NCI-H524 (cell line): Measurements from ENCODE around the gene GPSM1.

Experiments used
- DNase-seq, 2 experiments: peaks; one replicate each; lab custom pipeline; 2025; lab: John Stamatoyannopoulos, UW

The GPSM1 gene

DNA sequence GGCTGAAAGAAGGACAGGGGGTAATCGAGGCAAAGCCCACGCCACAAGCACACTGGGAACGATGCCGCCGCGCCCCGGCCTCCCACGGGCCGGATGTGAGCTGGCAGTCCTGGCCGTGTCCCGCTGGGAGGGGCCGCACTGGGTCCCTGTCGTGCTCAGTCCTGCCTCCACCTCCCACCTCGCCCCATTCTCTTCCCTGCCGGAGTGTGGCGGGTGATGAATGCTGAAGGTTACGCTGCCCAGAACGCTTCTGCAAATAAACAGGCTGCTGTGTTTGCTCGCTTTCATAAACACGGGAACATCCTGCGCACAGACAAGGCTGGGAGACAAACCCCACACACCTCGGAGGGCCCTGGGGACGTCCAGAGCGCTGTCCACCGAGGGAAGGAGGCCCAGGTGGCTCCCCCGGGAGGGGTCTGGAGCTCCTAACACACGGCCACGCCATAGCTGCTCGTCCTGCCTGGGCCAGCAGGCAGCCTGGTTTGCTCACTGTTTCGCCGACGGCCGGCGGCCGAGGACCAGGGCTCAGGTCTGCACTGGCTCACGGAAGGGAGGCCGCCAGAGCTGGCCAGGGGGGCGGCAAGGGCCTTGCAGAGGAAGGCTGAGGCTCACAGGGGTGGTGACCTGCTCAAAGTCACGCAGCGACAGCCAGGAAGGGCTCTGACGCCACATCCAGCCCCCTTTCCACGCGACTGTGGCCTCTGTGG, 33.9 kb downstream of the GPSM1 start:
- no peak for DNase-seq

GRCh38 chr9:136361754-136362449, 34.6 kb downstream of the GPSM1 start:
- DNase-seq, result no peak

GRCh38 chr9:136362450-136362784, 35.1 kb downstream of the GPSM1 start:
- no peak for DNase-seq

GRCh38 chr9:136363106-136363948, 36.0 kb downstream of the GPSM1 start, which contains the start of gene DNLZ:
Gene DNLZ (minus strand): TSS chr9:136363744. CDS start chr9:136363714, 30 bp downstream.
- peak; percentile 85 to 91 for DNase-seq

DNA sequence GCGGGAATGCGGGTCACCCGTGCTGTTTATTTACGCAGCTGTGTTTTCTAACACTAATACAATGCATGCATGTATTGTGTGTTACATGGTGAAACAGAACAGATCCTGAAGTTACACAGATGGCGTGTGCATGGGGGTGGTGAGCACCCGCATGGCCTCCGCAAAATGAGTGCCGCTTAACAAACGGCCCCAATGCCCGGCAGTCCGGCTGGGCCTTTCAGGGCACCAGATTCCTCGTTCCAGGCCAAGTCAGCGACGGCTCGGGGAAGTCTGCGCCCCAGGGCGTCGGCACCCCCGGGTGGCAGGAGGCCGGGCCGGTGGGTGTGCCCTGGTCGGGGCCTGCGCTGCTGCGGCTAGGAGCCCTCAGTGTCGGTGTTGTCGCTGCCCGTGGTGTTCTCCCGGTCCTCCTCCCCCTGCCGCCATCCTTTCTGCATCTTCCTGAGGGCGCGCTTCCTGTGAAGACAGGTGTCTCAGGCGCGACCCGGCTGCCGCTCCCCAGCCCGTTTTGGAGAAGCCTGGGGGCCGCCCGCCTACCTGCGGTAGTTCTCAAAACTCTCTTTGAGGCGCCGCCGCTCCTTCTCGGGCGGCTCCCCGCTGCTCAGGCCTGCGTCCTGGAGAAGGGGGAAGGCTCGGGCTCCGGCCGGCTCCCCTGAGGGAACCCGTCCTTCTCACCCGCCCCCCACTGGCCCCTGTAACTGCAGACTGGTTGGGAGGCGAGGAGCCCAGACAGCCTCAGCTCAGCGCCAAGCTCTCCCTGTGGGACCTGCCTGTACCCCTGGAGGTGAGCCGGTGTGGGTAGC, 36.8 kb downstream of the GPSM1 start:
- DNase-seq, result no peak

DNA sequence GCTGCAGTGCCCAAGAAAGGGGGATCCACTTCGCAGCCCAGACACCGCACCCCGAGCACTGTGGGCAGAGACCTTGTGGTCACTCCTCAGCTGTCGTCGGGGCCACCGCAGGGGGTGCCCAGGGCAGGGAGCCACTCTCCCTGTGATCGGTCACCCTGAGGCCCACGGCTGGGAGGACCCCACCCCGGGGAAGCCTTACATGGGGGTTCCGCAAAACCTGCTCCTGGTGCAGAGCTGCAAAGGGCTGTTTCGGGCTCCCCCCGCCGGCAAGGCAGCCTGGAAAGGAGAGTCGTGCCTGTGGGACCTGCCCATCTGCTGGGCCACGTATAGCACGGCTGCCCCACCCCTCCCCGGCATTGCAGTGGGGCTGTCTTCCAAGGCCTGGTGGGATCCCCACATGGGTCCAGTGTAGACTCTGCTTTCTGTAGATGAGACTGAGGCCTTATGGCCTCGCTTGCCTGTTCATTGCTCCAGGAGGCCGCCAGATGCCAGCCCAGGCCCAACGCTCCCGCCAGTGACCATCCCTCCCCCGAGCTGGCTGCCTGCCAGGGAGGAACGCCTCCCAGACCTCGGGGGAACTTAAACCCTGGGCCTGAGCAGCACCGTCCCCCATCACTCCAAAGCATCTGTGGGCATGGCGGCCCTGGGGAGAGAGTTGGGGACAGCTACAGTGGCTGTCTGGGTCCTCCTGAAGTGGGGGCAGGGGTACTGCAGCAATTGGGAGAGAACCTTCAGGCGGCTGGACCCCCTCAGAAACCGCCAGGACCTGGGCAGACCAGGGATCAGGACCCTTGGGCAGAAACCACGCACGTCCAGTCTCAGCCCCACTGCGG, 37.8 kb downstream of the GPSM1 start:
- DNase-seq, result peak; percentile 86 to 88

DNA sequence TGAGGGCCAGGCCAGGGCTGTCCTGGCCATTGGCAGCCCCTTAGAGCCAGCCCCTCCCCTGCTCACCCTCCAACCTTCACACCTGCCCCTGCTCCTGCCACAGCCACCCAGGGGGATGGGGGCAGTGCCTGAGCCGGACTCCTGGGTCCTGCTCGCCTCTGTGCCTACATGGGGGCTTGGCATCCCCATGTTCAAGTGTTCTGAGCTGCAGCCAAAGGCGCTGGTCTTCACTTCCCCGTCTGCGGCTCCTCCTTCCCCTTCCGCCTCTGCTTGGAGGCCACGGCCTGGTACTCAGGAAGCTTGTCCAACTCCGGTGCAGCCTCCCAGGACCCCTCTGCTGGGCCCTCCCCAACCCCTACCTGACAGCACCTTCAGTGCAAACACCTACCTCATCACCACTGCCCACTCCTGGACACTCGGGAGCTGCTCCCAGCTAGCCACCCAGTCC, 38.5 kb downstream of the GPSM1 start:
- no peak for DNase-seq

DNA sequence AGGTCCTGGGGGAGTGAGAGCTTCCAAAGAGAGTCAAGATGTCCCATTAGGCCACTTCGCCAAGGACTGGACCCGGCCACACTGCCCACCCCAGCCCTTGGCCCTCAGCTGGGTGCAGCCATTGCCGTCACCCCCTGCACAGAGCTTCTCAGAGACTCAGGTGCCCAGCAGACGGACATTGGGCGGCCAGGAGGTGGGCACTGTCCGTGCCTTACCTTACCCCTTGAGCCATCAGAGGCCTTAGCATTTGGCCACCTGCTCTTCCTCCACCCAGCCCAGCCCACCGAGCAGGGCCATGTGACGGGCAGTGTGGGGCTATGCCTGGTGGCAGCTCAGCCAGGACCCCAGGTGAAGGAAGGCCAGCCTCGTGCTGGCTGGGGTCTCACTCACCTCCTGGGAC, 39.5 kb downstream of the GPSM1 start:
- DNase-seq, result no peak

- no peak for DNase-seq
These were observed 40.2 kb downstream of the GPSM1 start for GRCh38 chr9:136367296-136368145.

DNA sequence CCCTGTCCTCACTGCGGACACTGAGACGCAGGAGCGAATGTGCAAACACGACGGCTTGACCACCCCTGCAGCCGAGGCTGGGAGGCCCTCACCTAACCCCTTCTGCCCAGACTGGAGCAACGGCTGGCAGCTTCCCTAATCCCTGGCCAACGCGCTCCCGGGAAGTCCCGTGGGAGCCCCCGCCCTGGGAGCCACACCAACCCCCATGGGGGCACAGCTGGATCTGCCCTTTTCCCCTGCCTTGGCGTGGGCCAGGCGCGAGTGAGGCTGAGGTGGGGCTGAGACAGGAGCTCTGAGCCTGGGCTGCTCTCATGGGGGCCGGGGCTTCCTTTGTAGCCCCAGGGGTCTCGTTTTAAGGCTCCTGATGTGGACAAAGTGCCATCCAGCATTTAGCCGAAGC, 40.9 kb downstream of the GPSM1 start:
- DNase-seq, result peak in 1 of 2 experiments; percentile 35

DNA sequence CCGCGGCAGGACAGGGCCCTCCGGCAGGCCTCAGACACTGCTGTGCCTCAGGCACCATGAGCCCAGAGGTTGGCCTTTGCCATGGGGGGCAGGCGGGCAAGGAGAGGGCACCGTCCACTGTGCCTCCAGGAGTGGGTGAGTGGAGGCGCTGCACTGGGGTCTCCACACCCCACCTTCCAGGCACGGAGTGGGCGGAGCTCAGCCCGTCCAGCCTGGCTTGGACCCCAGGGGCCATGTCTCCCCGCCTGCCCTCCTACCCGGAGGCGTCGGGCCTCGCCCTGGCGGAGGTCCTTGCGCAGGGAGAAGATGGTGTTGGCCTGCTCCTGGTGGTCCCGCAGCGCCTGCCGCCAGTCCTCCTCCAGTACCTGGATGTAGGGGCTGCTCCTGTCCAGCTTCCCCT, 42.7 kb downstream of the GPSM1 start:
- no peak for DNase-seq

DNA sequence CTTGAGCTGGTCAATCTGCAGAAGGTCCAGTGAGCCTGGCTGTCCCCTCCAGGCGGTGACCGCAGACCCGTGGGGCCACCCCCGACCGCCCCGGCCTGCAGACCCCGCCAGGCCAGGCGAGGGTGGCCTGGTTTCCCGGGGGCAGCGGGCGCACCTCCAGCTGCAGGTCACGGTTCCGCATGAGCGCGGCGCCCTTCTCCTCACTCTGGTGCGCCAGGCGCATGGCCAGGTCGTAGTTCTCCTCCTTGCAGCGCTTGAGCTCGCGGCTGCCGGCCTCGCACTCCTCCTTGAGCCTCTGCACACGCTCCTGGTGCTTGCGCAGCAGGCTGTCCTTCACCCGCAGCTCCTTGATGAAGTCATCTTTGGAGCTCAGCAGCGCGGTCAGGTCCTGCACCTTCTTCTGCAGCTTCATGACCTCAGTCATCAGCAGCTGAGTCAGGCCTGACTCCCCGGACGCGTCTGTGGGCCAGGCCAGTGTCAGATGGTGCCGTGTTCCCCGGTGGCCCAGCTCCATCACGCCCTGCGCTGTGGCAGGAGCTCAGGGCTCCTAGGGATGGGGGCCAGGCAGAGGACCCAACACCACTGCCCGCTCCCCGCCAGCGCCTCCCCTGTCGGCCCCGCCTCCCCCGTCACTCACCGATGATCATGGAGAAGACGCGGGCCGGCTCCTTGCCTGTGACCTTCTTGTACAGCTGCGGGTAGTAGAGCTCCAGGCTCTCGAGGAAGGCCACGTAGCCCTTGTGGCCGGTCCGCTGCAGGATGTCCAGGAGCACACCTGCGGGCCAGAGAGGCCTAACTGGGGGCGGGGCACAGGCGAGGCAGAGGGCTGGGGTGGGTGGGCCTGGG, 43.6 kb downstream of the GPSM1 start:
- no peak for DNase-seq

DNA sequence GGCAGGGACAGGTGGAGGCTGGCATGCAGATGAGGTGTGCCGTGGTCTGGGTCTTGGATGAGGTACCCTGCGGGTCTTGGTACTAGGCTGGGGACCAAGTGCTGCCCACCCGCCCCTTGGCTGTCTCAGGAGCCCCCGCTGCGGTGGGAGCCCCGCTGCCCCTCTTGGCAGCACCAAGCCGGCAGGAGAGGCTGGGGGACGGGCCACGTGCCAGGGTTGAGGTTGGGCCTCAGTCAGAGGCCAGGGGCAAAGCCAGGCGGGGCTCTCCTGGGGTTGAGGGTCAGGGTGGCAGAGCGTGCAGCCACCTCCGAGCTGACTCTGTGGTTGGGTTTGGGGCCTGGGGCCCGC, 44.2 kb downstream of the GPSM1 start:
- no peak for DNase-seq

GRCh38 chr9:136372006-136372405, 44.7 kb downstream of the GPSM1 start:
- no peak for DNase-seq

DNA sequence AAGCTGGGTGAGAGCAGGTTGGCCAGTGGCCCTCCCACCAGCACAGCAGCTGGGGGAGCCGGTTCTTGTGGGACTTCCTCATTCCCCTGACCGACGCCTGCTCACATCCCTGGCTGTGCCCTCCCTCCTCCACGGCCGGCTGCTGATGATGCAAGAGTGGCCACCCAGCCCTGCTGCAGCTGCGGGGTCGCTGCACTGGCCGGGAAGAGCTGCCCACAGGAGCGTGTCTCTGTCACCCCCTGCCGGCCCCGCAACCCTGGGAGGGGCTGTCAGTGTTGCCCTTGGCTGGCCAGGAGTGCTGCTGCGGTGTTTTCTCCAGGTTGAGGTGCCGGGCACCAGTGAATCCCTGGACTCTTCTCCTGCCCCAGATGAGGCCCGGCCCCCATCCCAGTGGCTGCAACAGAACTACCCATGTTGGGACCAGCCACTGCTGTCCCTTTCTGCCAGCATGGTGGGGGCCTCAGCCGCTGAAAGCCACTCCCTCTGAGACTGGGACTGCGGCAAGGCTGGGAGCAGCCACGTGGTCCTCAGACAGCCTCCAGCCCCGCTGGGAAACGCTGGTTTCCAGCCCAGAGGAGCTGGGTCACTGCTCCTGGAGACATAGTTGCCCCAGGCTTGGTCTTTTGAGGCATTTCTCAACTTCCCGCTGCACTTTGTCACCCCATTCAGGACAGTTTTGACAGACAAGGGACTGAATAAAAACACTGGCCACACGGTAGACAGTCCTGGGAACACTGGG, 45.4 kb downstream of the GPSM1 start:
- DNase-seq, result peak; percentile 58 to 62

- DNase-seq, result peak; percentile 70 to 74
These were observed 46.2 kb downstream of the GPSM1 start, which contains the start of gene CARD9 for GRCh38 chr9:136373300-136374182. Gene CARD9 (minus strand): TSS chr9:136373669. CDS start chr9:136372078, 1,591 bp downstream.

DNA sequence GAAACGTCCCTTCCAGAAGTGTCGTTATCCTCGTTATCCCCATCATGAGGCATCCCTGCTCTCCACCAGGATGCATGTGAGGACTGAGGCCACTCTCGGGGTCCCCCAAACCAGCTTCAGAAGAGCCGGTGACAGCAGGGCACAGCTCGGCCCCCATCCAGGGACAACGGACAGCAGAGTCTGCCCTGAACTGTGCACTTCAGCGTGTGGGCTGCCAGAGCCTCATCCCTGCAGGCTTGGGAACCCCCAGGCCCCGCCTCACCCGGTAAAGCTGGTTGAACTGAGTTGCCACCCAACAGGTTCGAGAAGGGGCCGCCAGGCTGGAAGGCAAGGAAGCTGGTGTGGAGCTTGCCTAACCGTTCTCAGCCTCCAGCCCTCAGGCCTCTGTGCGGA, 46.8 kb downstream of the GPSM1 start:
- no peak for DNase-seq
